Bronchial epithelial cell (primary cell): Measurements from ENCODE around the gene NTN4. TPM values are rescaled to one million over a fixed set of nuclear protein-coding genes. Genes with fewer than 3 reads are reported as not detected.
A peak's percentile ranks its signal among the peaks of the same experiment; 100 is the strongest.

Experiments used
- DNase-seq: peaks from one replicate; pipeline ENCODE4 v3.0.0-alpha.2; 2010; ENCODE audit warnings: low read depth
- FAIRE-seq: peaks from 2 replicates; lab custom pipeline; 2011; peaks lifted over from hg19 to GRCh38; lab: Jason Lieb, UNC
- H3K27me3 ChIP-seq: 2 replicates; pipeline ENCODE4 v1.5.1; 2011; ENCODE audit warnings: low read length; ENCODE audit not compliant: control insufficient read depth, insufficient read depth
- H3K36me3 ChIP-seq: 2 replicates; pipeline ENCODE4 v1.5.1; 2011; ENCODE audit warnings: low read length; ENCODE audit not compliant: control insufficient read depth, insufficient read depth
- H3K4me3 ChIP-seq: 2 replicates; pipeline ENCODE4 v1.5.1; 2011; ENCODE audit warnings: mild to moderate bottlenecking, low read depth, low read length, control low read depth
- CTCF ChIP-seq: IDR thresholded peaks from 2 replicates; pipeline ENCODE4 v1.5.1; 2011; ENCODE audit warnings: mild to moderate bottlenecking, moderate library complexity, low read length, control low read depth, inconsistent platforms; ENCODE audit not compliant: insufficient read depth, severe bottlenecking
- total RNA-seq: library from RNA; depleted of rRNA; stranded (reverse); fragments of >200 nt; gene quantifications from 2 replicates; pipeline ENCODE4 v1.2.1, GENCODE V29; 2014

Gene NTN4
- total RNA-seq, 1 donor from 2014 or later = 50.3 TPM

- no peak for FAIRE-seq
- no peaks in the 10 kb centered on the region for H3K36me3 ChIP-seq
- TF ChIP-seq CTCF = no peak
Observed at GRCh38 chr12:95634622-95635621, 155.6 kb downstream of the NTN4 start.

GRCh38 chr12:95633732-95634465, 156.7 kb downstream of the NTN4 start:
- no peak for FAIRE-seq
- no peak overlapping the region for H3K4me3 ChIP-seq
- H3K36me3 ChIP-seq = no peaks in the 10 kb centered on the region
- DNase-seq = peak; percentile 91
- no peaks in the 10 kb centered on the region for H3K27me3 ChIP-seq
- TF ChIP-seq CTCF = no peak

More at GRCh38 chr12:95634622-95635621, 155.6 kb downstream of the NTN4 start:
- DNase-seq = peak; percentile 97
- no peaks in the 10 kb centered on the region for H3K27me3 ChIP-seq
- no peak overlapping the region for H3K4me3 ChIP-seq

- DNase-seq = peak; percentile 99
- FAIRE-seq = peak; percentile 64
- H3K4me3 ChIP-seq = no peak overlapping the region
- no peak for TF ChIP-seq CTCF
- no peaks in the 10 kb centered on the region for H3K36me3 ChIP-seq
- H3K27me3 ChIP-seq = no peaks in the 10 kb centered on the region
Observed at GRCh38 chr12:95633049-95633731, 157.4 kb downstream of the NTN4 start.

GRCh38 chr12:95630496-95630895, 160.1 kb downstream of the NTN4 start:
- H3K27me3 ChIP-seq = no peaks in the 10 kb centered on the region
- no peaks in the 10 kb centered on the region for H3K36me3 ChIP-seq
- FAIRE-seq (no peak), DNase-seq (no peak)
- no peak for TF ChIP-seq CTCF
- no peak overlapping the region for H3K4me3 ChIP-seq

- no peak for FAIRE-seq
- DNase-seq = no peak
- no peaks in the 10 kb centered on the region for H3K36me3 ChIP-seq
- TF ChIP-seq CTCF = no peak
- no peak overlapping the region for H3K4me3 ChIP-seq
- no peaks in the 10 kb centered on the region for H3K27me3 ChIP-seq
Observed at GRCh38 chr12:95629392-95629791, 161.2 kb downstream of the NTN4 start.
